Muscle of back (tissue), 10 donors: ENCODE data around the gene NAA60. TPM values are rescaled to one million over a fixed set of nuclear protein-coding genes. Genes with fewer than 3 reads are reported as not detected.

Experiments
- polyA plus RNA-seq, 10 donors: library from polyadenylated mRNA; unstranded; fragments of 120-200 nt; gene quantifications; one replicate each; pipeline ENCODE4 v1.2.1, GENCODE V29; 2013; ENCODE audit not compliant: insufficient read length in 10 of 10

Gene NAA60
- polyA plus RNA-seq, 10 donors, result 27.3 to 36.3 (median 31.1) TPM

Other genes with a start within 250 kb of the NAA60 start
- 1 to 10 TPM; 5.1 to 9.2 (median 6.7) TPM for gene ZNF200, start 208.5 kb upstream of the NAA60 start, polyA plus RNA-seq
- under 1 TPM; 0.09 to 0.65 (median 0.24) TPM for gene MEFV, start 187.0 kb upstream of the NAA60 start, polyA plus RNA-seq
- 10 to 100 TPM; 22.9 to 34.2 (median 27.5) TPM for gene ZNF263, start 160.2 kb upstream of the NAA60 start, polyA plus RNA-seq
- 10 to 100 TPM in 1 of 10 donors, 1 to 10 TPM in 9; 7.2 to 11.6 (median 8.4) TPM for gene TIGD7, start 138.2 kb upstream of the NAA60 start, polyA plus RNA-seq
- 10 to 100 TPM; 19.4 to 37.1 (median 26.7) TPM for gene ZNF75A, start 138.2 kb upstream of the NAA60 start, polyA plus RNA-seq
- gene OR2C1, start 87.8 kb upstream of the NAA60 start, polyA plus RNA-seq, result under 1 TPM in 8 of 10 donors, not detected in 2; 0.20 to 0.50 (median 0.24) TPM
- 10 to 100 TPM in 6 of 10 donors, 1 to 10 TPM in 4; 4.6 to 13.8 (median 10.9) TPM for gene ZSCAN32, start 42.7 kb upstream of the NAA60 start, polyA plus RNA-seq
- 1 to 10 TPM; 6.8 to 9.6 (median 8.5) TPM for gene ZNF174, start 42.5 kb upstream of the NAA60 start, polyA plus RNA-seq
- 1 to 10 TPM; 1.4 to 2.7 (median 2.3) TPM for gene ZNF597, start 176 bp upstream of the NAA60 start, polyA plus RNA-seq
- not detected for gene C16orf90, start 51.8 kb downstream of the NAA60 start, polyA plus RNA-seq
- 10 to 100 TPM; 14.8 to 30.1 (median 19.5) TPM for gene CLUAP1, start 57.3 kb downstream of the NAA60 start, polyA plus RNA-seq
- gene NLRC3, start 133.7 kb downstream of the NAA60 start, polyA plus RNA-seq, result 1 to 10 TPM in 6 of 10 donors, under 1 TPM in 4; 0.60 to 2.9 (median 1.3) TPM
- 1 to 10 TPM; 3.6 to 6.8 (median 4.7) TPM for gene SLX4, start 167.9 kb downstream of the NAA60 start, polyA plus RNA-seq
- 10 to 100 TPM; 12.2 to 21.3 (median 15.9) TPM for gene DNASE1, start 211.0 kb downstream of the NAA60 start, polyA plus RNA-seq